Measurements from ENCODE around the gene HACD2.

Gene HACD2

GRCh38 chr3:123568875-123569274 lies 16.0 kb downstream of the HACD2 start:
- no peak for DNase-seq

DNA sequence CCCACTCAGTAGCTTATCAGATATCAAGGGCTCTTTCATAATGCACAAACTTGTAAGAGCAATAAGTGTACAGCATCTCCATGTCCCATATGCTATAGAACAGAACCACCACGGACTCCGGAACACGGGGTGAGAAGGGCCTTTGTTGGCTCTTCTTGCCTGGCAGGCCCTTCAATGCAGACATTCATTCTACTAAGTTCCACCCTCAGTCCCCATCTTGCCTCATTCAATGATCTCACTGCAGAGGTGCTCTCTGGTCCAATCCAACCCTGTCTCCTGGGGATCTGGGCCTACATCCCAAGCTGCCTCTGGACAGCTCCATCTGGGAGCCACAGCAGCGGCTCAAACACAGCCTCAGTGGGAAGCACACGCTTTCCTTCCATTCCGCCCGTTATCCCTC lies 16.8 kb downstream of the HACD2 start:
- no peak for DNase-seq

DNA sequence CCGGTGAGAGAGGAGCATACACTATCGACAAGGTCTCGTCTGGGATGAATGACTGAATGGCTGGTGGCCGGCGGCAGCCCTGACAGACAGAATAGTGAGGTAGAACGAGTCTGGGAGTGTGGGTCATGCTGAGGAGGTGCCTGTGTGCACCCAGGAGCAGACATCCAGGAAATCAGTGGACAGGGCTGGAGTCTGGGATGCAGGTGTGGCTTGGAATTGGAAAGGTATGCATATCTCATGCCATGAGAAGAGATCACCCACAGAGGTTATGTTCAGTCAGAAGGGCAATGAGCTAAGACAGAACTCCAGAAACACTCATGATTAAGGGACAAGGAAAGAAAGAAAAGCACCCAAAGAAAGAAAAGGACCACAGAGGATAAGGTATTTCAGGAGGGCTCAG lies 20.8 kb downstream of the HACD2 start:
- no peak for DNase-seq

DNA sequence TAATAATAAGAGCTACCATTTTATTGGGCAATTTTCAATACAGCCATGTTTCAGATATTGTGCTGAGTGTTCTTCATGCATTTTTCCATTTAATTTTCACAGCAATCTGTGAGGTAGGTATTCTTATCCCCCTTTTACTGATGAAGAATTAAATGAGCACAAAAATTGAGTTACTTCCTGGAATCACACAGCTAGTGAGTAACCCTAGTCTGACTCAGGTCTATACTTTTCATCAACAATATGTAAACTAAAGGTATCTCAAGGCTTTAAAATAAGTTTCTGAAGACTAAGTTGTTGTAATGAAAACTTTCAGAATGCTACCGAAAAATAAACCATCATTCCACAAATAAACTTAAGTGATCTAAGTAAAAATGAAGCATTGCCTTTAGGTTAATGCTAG lies 22.3 kb downstream of the HACD2 start:
- no peak for DNase-seq

- no peak for DNase-seq
Observed at GRCh38 chr3:123561188-123561587, 23.7 kb downstream of the HACD2 start.

- DNase-seq, result peak; percentile 29
Observed at GRCh38 chr3:123559040-123559861, 25.6 kb downstream of the HACD2 start.

DNA sequence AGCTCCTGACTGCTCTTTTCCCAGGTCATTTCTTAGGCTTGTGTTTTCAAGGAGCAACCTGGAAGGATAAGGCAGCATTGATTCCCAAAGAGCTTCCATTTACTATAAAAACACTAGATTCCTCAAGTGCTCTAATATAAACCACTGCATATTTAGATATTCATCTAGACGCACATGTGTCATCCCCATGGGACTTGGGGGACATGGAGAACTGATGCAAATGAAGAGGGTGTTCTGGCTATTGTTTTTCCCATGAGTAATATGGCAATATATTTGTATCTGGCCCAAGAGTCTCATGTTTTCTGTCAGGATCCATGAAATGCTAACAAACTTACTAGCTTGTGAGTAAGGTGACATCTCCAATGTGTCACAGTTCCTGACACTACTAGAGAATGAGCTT lies 31.3 kb downstream of the HACD2 start:
- DNase-seq, result no peak

GRCh38 chr3:123552768-123553167 lies 32.1 kb downstream of the HACD2 start:
- no peak for DNase-seq

- DNase-seq, result no peak
Observed at GRCh38 chr3:123552095-123552714, 32.6 kb downstream of the HACD2 start.

DNA sequence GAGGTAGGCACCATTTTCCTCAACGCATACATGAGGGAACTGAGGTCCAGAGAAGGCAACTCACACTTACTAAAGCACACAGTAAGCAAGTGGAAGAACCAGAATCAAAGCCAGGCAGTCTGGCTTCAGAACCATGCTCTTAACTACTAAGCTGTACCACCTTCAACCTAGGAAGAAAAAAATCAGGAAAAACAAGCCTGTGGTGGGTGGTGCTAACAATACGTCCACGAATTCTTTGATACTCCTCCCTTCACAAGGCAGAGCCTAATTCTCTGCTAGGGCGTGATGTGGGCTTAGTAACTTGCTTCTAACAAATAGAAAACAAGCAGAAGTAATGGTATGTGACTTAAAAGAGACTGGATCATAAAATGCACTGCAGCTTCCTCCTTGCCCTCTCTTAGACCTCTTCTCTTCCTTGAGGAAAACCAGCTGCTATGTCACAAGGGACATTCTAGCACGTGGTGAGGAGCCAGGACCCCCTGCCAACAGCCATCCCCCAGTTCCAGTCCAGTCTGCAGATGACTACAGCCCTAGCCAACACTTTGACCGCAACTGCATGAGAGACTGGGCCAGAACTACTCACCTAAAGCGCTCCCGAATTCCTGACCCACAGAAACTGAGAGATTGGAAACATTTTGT lies 36.9 kb downstream of the HACD2 start:
- no peak for DNase-seq

DNA sequence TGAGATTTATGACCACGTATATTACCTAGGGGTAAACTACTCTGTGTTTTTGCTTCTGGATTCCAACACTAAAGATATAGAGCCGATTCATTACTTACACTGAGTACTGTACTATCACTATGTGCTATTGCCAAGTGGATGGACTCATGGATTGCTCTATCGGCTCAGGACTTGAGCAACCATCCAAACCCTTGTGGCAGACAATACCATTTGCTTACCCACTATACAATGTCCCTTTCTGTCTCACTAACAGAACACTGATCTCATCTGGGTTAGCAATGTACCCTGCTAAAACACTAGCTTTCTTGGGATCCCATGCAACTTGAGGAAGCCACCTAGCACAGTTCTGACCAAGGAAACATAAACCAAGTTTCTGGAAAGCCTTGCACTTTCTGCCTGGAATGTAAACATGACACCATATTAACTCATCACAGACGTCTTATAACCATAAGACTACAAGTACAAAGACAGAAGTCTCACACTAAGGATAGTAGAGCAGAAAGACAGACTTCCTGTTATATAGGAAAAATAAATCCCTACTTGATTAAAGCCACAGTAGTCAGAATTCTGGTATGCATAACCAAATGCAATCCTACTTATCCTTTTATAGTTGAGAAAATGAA lies 38.6 kb downstream of the HACD2 start:
- DNase-seq, result no peak

DNA sequence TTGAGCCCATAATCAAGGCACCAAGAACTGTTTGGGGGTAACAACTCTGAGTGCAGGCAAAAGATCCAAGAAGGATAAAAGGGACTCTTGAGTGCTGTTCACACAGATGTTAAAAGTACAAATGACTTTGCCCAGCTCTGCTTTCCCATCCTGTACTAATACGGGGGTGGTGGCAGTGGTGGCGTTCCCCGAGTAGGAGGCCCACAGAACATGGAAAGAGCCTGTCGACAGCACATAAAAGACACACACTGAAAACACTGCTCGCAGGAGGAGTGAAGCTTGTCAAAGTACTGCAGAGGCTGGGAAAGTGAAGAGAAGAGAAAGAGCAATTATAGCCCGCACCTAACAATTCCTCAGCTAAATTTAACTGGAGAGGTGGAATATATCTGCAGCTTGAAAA lies 40.9 kb downstream of the HACD2 start:
- no peak for DNase-seq

DNA sequence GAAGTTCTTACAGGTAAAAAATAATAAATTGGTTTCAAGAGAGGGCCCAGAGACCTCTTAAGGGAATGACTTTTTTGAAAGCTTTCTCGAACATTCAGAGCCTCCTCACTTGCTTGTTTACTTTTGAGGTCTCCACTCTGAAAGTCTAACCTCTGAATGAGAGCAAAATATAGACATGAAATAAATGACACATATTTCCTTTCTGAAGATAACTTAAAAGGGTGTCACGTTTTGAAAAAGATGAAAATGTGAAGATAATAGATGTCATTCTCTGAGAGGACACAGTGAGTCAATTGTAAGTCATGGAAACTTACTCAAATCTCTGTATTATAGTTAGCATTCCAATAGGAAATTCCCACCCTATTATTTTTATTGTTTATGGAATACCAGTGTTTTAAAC lies 44.6 kb downstream of the HACD2 start:
- no peak for DNase-seq

GRCh38 chr3:123536153-123536895 lies 48.5 kb downstream of the HACD2 start:
- DNase-seq, result no peak

GRCh38 chr3:123535580-123535979 lies 49.3 kb downstream of the HACD2 start:
- no peak for DNase-seq

GRCh38 chr3:123534264-123534663 lies 50.6 kb downstream of the HACD2 start:
- DNase-seq, result no peak

DNA sequence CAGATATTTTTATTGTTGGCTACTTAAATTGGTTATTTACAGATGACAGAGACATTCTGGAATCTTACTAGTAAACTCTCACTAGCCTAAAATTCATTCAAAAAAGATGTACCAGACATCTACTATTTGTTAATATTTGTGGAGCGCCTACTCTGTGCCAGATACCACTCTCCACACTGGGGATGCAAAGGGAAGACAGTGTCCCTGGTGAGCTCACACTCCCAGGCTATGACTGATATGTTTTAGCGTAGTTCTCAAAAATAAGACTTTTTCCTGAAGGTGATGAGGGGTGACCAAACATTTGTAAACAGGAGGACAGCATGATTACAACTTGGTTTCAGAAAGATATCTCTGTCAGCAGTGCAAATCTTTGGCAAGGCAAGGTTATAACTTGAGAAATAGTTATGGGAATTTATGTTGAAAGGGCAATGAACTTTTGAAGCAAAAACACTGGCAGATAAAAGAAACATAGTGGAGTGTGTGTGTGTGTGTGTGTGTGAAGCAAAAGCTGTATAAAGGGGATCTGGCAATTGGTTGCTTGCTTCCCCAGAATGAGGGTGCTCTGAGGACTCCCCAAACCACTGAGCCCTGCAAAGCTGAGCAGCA lies 51.2 kb downstream of the HACD2 start:
- no peak for DNase-seq

GRCh38 chr3:123528130-123528529 lies 56.7 kb downstream of the HACD2 start:
- no peak for DNase-seq

- no peak for DNase-seq
Observed at GRCh38 chr3:123527046-123527445, 57.8 kb downstream of the HACD2 start.

GRCh38 chr3:123526474-123526873 lies 58.4 kb downstream of the HACD2 start:
- no peak for DNase-seq

GRCh38 chr3:123525433-123525832 lies 59.4 kb downstream of the HACD2 start:
- no peak for DNase-seq

DNA sequence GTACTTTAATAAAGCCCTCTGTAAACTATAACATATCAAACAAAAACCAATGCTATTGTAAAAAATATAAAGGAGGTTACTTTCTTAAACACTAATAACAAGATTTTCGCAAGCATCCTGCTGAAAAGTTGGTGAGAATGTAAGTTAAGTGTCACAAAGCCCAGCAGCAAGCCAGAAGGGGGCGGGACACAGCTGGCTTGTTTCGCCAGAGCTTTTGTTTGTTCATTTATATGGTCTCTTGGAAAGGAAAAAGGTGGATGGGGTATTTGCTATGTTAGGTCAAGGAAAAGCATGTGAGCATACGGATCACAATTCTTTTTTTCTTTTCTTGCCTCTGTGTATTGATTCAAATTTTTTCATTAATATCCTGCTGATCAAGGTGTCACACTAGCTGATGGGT lies 59.9 kb downstream of the HACD2 start:
- DNase-seq, result no peak

DNA sequence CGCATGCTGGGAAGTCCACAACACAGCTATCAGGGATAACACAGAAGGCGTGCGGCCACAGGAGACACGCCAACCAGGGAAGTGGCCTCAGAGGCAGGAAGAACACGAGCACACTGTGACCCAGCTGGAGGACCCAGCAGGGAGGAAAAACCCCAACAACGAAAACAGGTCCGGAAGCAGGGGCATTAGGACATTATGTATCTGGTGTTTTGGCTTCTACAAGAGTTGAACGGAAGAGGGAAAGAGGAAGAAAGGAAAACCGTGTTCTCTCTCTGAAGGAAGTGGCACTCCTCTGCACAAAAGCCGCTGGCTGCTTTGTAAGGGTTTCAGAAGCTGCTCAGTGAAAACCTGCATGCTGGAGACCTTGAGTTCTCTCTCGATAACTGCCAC lies 61.8 kb downstream of the HACD2 start:
- no peak for DNase-seq
